ENCODE measurements around the gene SORCS2.
"Not testable (repeated sequence)": the region's sequence is repeated elsewhere in the genome, so short reads cannot be mapped to it uniquely, and the experiment has no call there.

Gene SORCS2

DNA sequence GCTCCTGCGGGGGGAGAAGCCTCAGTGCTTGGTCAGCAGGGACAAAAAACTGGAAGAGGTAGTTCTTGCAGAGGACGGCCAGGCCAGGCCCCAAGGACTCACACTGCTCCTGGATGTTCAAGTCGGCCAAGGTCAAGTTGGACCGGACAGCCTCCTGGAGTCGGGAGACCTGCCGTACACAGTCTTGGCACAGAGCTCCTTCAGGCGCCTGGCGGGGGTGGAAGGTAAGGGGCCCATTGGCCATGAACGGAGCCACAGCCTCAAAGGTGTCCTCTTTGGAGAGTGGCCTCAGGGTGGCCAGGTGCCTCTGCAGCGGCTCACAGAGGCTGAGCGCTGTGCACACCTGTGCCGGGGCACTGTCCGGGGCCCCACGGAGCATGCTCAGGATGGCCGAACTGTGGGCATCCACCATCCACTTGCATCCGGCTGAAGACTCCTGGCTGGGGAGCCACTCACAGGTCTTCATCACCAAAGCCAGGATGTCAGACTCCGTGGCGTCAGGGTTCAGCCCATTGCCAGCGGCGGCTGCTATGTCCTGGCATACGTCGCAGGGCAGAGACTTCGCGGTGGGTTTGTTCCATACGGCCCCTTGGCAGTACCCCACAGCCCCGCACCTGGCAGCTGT lies 241.9 kb downstream of the SORCS2 start:
- DNase-seq, result no peak

DNA sequence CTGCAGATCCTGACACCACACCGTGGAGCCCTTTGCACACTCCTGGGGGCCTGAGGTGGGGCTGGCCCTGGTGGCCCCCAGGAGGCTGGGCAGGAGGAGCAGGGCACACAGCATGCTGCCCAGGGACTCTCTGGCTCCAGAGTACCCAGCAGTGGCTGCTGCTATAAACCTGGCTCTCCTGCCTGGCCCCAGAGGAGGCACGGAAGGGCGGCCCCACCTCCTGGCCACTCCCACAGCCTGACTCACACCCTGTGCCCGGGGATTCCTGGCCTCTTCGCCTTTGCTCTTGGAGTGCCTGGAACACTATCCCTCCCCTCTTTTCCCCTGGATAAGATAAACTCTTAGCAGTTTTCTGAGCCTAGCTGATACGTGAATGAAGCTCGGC lies 242.4 kb downstream of the SORCS2 start, which contains the start of gene PSAPL1:
TSS of gene PSAPL1 (minus strand) at position 165 of the 385 bp plus-strand sequence. CDS start at position 114, 51 bp downstream.
- DNase-seq, result no peak

DNA sequence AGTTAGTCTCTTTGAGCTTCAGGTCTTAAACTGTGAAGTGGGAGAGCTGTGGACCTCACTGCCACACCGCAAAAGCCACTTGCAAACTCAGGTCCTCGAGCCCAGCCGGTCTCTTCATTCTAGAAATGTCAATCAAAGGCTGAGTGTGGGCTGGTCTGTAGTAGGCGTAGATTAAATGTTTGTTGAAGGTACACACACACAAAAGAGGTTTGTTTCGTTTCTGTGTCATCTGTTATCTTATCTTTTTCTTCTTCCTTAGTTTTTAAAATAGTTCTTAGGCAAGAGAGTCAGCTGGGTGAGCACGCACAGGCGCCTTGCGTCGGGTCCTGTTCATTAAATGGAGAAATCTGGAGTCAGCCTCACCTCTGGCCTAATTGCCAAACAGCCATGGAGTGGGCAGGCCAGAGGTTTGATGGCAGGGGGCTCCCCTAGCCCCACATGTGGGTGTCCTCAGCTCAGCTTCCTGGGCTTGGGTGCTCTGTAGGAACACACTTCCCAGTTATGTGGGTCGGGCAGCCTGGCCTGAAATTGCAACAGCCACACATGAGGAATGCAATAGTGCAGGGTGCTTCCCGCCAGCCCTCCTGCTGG lies 243.2 kb downstream of the SORCS2 start:
- no peak for DNase-seq

DNA sequence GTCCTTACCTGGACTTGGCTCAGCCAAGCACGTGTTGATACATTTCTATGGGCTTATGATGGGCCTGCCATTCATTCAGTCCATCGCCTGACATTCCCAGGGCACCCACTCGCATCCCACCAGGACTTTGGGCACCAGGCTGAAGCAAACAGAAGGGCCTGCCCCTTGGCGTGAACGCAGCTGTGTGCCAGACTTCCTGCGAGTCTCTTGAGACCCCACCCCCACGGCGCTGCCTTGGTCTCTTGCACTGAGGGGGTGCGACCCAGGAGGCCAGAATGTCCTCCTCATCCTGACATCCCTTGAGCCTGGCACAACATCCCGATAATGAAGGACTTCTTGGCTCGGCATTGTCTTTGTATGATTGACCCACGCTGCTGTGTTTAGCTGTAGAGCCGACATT lies 243.9 kb downstream of the SORCS2 start:
- DNase-seq, result no peak

DNA sequence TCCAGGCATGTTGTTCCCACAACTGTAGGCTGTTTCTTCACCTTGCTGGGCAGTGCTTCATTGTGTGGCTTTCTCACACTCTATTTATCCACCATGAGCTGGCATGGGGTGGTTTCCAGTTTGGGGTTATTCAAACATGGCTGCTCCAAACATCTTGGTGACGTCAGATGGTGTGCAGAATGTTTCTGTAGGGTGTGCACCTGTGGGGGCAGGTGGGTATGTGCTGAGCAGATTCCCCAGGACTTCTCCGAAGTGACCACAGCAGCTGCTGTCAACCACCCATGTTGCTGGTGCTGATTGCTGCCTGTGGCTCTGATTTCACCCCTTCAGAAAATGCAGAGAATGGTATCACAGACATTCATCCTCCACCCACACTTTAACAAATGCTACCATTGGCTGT lies 247.4 kb downstream of the SORCS2 start:
- DNase-seq, result no peak

DNA sequence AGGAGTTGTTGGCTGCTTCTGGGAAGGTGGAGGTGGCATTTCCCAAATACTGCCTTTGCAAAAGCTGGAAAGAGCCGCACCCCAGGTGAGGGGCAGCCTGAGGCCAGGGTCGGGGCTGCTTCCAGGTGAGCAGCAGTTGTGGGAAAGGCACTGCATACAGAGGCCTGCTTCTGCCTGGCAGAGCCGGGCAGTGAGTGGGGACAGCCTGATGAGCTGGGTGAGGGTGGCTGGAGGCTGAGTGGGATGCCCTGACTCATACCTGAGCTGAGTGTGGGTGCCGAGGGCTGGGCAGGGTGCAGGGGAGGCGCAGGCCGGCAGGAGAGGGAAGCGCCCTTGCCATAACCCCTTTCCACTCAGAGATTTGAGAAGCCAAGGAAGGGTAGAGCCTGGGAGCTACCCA lies 248.9 kb downstream of the SORCS2 start:
- no peak for DNase-seq

DNA sequence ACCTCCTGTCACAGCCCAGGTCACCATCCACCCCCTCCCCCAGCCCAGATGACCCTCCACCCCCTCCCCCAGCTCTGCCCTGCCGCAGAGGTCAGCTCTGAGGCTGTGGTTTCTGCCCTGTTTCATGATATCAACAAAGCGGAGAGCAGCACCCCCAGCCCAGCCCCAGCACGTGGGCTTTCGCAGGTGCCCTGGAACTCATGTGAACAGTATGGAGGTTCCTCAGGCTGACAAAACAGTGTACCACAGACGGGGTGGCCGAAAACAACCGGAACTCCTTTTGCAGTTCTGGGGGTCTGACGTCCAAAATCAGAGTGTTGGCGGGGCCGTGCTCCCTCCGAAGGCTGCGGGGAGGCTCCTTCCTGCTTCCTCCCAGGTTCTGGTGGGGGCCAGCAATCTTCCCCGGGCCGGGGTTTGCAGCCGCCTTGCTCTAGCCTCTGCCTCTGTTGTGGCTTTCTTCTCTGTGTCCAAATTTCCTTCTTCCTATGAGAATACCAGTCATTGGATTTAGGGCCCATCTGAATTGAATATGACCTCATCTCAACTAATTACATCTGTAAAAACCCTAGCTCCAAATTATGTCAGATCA lies 250.3 kb downstream of the SORCS2 start:
- DNase-seq, result no peak

DNA sequence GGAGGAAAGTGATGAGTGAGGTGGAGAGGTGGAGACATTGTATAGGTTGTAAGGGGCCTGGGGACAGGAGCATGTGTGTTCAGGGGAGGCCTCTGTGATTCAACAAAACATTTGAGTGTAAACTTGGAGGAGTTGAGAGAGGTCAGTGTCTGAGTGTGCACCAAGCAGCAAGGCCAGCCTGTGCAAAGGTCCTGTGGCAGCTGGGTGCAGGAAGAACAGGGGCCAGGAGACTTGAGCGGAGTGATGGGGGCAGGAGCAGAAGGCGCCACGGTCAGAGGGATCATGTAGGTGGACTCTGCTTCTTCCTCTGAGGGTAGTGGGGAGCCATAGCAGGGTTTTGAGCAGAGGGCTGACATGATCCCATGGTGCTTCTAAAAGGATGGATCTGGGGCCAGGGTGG lies 252.0 kb downstream of the SORCS2 start:
- no peak for DNase-seq

DNA sequence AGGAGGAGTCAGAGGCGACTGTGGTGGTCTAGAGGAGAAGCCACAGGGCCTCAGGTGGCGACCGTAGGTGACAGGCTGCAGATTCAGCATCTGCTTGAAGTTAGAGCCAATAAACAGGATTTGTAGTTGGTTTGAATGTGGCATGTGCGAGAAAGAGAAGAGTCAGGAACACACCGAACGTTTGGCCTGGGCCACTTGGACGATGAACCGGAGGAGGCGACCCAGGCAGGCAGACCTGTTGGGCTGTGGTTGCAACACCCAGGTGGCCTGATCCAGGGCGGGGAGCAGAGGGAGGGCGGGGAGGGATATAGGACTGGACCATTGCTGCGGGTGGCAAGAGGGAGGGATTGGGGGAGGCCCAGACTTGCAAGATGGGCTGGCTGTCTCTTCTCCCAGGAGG lies 252.4 kb downstream of the SORCS2 start:
- no peak for DNase-seq

DNA sequence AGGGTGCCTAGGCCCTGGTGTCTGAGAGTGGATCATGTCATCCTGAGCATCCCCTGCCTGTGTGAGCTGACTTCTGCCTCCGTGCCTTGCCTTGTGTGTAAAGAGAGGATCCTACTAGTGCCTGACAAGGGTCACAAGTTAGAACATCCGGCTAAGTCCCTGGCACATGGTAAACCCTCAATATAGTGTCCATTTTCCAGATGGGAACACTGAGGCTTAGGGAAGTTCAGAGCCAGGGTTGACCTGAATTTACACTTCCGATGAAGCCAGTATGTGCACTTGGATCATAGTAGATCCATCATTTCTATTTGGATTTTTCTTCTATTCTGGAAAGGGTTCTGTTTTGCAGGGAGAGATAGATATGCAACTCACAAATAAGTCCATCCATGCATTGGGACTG lies 254.9 kb downstream of the SORCS2 start:
- DNase-seq, result no peak

DNA sequence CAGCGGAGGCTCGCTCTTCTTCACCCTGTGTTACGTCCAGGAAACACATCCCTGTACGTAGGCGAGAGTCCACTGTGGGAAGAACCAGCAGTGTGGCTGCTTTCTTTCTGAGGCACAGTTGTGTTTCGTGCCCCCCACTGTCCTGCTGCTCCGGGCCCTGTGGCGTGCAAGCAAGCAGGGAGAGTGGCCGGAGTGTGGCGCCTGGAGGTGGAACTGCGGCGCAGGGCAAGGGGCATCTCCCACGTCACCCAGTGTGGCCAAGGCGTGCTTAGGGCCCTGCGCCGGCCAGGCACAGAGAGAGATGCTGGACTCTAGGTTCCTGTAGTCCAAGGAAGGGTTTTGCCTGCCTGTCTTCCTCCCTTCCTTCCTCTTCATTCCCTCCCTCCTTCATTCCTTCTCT lies 255.7 kb downstream of the SORCS2 start:
- no peak for DNase-seq

DNA sequence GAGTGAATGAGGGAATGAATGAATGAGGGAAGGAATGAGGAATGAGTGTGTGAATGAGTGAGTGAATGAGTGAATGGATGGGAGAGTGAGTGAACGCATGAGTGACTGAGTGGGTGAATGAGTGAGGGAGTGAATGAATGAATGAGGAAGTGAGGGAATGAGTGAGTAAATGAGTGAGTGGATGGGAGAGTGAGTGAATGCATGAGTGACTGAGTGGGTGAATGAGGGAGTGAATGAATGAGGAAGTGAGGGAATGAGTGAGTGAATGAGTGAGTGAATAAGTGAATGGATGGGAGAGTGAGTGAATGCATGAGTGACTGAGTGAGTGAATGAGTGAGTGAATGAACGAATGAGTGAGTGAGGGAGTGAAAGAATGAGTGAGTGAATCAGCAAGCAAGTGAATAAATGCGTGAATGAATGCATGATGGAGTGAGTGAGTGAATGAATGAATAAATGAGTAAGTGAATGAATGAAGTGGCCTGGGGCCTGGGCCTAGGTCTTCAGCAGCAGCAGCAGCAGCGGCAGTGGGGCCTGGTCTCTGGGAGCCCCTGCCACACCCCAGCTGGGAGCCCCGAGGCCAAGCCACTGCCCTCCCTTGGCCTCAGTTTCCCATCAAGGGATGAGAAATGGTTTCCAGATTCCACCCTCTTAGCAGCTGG lies 258.6 kb downstream of the SORCS2 start:
- DNase-seq, result no peak

DNA sequence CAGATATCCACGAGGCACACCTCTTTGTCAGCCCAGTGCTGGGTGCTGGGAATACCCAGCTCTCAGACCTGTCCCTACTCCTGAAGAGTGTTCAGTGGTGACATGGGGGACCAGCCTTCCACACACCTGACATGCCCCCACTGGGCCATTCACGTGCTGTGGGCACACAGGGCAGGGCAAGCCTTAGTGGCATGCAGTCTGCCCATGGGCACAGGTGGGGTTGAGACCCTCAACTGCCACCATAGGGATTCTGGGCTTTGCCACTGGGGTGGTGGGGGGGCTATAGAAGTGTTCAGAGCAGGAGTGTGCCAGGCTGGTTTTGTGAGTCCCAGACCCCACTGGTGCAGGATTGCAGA lies 259.1 kb downstream of the SORCS2 start:
- no peak for DNase-seq

DNA sequence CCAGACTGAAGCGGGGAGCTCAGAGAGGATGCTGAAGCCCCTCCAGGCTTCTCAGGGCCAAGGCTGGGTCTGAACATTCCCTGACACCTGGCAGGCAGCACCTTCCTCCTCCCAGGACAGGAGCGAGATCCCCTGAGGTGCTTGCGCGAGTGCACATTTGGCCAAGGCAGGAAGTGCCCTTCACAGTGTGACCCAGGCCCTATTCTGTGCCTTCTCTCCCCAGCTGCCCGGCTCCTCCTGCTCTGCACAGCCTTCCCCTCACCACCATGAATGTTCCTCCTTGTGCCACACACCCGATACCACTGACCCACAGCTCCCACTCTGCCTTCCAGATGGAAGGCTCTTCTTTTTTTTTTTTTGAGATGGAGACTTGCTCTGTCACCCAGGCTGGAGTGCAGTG lies 259.5 kb downstream of the SORCS2 start:
- DNase-seq, result no peak

DNA sequence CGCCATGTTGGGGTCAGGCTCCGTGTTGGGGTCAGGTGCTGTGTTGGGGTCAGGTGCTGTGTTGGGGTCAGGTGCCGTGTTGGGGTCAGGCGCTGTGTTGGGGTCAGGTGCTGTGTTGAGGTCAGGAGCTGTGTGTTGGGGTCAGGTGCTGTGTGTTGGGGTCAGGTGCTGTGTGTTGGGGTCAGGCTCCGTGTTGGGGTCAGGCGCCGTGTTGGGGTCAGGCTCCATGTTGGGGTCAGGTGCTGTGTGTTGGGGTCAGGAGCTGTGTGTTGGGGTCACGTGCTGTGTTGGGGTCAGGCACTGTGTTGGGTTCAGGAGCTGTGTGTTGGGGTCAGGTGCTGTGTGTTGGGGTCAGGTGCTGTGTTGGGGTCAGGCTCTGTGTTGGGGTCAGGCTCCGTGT lies 260.5 kb downstream of the SORCS2 start:
- not testable (repeated sequence) for DNase-seq

DNA sequence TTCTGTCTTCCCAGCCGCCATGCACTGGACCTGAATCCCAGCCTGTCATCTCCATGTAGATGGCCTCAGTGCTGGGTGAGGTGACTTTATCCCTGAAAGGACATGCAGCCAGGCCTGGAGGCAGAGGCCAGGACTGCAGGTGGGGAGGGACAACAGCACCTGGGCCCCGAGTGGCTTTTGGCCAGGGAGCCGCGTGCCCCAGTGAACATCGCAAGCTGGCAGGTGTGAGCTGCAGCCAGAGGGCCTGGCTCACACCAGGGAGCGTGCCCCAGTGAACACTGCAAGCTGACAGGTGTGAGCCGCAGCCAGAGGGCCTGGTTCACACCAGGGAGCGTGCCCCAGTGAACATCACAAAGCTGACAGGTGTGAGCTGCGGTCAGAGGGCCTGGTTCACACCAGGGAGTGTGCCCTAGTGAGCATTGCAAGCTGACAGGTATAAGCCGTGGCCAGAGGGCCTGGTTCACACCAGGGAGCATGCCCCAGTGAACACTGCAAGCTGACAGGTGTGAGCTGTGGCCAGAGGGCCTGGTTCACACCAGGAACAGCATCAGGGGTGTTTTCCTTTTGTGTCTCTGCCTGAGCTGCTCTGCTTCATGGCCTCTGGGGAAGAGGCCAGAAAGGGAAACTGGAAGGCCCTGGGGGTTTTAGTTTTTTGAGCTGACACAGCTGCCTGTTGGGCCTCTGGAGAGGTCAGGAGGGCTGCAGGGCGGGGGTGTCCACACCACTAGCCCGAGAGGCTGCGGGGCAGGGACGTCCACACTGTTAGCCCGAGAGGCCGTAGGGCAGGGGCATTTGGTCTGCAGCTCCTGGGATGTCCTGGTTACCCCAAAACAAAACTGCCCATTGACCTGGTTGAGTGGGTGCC lies 265.1 kb downstream of the SORCS2 start:
- no peak for DNase-seq

DNA sequence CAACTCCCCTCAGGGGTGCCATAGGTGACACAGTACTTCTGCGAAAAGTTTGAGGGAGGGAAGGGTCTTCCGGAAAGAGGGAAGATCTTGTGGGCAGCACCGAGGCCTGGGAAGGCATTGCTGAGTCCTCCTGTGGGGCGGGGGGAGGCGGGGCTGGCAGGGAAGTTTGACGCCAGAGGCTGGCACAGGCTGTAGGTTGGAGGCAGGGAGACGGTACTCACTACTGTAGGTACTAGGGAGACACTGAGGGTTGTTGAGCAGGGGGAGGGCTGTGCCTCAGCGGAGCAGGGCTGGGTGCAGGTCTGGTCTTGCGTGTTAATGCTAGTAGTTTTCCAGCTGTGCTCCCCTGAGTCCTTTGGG lies 265.7 kb downstream of the SORCS2 start:
- no peak for DNase-seq

DNA sequence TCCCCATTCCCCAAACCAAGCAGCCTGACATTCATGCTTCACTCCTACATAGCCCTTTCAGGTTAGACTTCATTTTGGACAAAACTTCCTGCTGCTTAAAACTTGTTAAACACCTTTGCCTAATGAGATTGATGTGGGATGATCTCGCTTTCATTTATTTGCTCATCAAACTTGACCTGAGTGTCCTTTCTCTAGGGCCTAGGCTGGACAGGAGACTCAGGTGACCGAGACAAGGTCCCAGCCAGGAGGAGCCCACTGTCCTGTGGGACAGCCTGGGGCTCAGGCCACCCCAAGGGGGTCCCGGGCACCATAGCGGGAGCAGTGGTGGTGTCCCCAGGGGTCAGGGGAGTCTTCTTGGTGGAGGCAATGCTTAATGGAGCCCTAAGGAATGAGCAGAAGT lies 266.1 kb downstream of the SORCS2 start:
- no peak for DNase-seq

DNA sequence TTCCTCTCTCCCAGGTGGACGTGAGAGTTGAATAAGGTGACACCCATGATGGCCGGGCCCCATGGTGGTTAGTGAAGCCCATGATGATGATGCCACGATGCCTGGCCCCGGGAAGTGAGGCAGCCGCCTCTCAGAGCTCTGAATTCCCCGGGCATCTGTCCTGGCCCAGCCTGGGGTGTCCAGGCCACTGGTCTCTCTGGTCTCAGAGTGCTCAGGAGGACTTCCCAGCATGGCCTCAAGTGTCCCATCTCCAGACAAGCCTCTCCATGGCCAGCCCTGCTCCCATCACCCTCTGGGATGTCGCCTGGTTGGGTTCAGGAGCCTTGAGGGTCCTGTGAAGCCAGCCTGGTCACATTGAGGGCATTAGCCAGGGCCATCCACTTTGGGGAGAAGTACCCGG lies 267.1 kb downstream of the SORCS2 start:
- DNase-seq, result no peak

DNA sequence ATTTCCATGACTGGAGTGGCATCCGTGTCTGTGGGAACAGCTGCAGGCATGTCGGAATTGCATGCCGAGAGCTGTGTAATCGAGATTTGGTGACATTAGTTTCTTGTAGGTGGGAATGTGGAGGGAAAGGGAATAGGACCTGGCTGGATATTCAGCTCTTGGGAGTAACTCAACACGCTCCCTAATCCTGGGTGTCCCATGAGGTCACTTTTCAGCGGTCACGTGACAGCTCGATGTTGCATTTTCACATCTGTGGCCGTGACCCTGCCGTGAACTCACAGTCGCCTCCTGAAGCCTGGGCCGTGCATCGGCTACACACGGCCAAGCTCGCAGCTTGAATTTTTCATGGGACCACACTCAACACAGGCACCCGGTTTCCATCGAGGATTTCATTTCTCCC lies 268.2 kb downstream of the SORCS2 start:
- no peak for DNase-seq

DNA sequence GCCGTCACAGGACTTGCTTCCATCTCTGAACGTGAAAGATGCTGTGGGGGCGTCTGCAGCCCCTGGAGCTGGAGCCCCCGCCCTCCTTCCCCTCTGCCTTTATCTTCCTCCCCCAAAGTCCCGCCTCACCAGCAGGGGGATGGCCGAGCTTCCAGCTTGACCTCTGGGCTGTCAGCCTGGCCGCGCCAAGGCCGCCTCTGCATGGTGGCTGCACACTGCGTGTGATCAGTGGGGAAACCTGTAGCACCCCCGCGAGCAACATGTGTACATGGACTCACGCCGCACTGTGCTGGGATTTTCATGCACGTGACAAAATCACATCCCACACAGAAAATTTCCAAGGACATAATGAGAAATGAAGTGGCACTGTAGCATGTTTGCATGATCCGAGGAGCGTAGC lies 268.9 kb downstream of the SORCS2 start:
- no peak for DNase-seq

DNA sequence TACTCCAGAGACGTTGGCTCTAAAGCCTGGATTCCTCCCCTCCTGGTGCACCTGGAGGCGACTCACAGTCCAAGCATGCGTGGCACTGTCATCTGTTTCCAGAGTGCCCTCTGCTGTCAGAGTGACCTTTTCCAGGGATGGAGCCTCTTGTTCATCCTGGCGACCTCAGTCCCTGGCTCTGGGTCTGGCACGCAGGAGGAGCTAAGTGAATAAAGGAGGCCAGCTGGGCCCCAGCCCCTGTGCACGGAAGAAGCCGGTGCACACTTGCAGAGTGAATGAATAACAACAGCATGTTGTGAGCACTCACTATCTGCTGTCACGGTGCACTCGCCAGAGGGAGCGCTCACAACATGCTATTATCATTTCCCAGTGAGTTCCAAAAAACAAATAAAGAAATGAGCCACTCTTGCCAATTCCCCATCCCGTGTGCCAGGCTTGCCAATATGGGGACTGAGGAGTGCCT lies 270.2 kb downstream of the SORCS2 start:
- DNase-seq, result no peak

DNA sequence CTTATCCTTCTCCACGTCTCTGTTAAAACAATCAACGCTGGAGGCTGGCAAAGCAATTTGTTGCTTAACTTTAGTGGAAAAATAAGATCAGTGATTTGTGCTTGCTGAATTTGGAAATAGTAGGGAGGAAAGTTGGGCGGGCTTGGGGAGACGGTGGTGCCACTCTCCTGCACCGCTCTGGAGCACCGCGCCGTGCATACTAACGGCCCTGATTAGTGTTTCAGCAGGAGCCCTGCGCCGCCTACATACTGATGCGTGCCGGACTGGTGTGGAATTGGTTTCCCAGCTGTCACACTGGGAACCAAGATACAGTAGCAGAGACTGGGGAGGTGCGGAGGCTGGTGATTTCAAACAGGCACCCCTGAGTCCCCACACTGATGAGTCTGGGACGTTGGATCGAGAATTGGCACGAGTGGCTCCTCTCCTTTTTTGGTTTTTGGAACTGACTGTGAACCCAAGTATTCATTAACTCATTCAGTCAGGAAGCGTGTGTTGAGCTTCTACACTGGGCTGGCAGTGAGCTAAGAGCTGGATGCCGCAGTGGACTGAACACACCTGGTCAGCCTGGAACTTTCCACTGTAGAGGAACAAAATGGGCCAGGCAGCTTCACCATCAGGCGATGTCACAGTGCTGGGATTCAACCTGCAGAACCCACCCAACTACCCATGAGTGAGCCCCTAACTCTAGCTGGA lies 271.4 kb downstream of the SORCS2 start:
- DNase-seq, result no peak

Data from CD4-positive, alpha-beta T cell treated with Interleukin-17A for 4 hours (primary cell).